ENCODE results near the gene ZNF235. TPM values are rescaled to one million over a fixed set of nuclear protein-coding genes. Genes with fewer than 3 reads are reported as not detected.

ZNF235 gene
- total RNA-seq, 1 donor from 2014 or later: 9.5 TPM

- Mint-ChIP-seq H3K9me3 (peaks cover 39% of the 10 kb centered on the region), H3K27me3 (ENCODE audit: low read depth) (no peaks in the 10 kb centered on the region), H3K36me3 (ENCODE audit: low read depth) (peaks cover 62% of the 10 kb centered on the region), H3K4me3 (no peak overlapping the region), H3K27ac (ENCODE audit: unreplicated experiment) (no peak overlapping the region), H3K4me1 (no peaks in the 10 kb centered on the region)
- TF ChIP-seq CTCF (conservative IDR thresholded peaks at IDR 0.05): no peak
- no peak for DNase-seq (ENCODE audit: low read depth, low spot score)
Observed at GRCh38 chr19:44278181-44278690, 26.6 kb downstream of the ZNF235 start.

- Mint-ChIP-seq H3K9me3 (peaks cover 40% of the 10 kb centered on the region), H3K27ac (ENCODE audit: unreplicated experiment) (no peak overlapping the region), H3K27me3 (ENCODE audit: low read depth) (no peaks in the 10 kb centered on the region), H3K4me3 (no peak overlapping the region), H3K4me1 (no peaks in the 10 kb centered on the region), H3K36me3 (ENCODE audit: low read depth) (peaks cover 62% of the 10 kb centered on the region)
- DNase-seq (ENCODE audit: low read depth, low spot score): no peak
- no peak for TF ChIP-seq CTCF (conservative IDR thresholded peaks at IDR 0.05)
Observed at GRCh38 chr19:44277331-44277730, 27.5 kb downstream of the ZNF235 start.

DNA sequence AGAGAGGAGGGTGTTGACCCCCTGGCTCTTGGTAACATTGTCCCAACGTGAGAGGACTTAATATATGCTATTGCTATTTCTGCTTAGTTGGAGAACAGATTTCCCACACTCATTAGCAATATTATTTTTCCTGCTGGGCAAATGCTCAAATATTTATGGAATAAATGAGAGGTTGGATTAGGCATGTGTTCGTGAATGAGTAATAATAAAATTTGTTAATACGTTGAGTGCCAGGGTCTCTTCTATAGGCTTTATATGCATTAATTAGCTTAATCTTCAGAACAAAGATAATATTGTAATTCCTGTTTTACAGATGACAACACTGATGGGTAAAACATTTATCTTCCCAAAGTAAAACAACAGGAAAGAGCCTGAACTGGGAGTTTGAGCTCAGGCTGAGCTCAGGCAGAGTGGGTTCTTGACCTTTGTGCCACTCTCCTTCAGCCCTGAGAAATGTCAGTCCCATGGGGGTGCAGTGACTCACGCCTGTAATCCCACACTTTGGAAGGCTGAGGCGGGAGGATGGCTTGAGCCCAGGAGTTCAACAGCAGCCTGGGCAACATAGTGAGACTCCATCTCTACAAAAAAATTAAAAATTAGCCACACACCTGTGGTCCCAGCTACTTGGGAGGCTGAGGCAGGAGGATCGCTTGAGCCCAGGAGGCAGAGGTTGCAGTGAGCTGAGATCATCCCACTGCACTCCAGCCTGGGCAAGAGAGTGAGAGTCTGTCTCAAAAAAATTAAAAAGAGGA is 44.0 kb downstream of the ZNF235 start:
- Mint-ChIP-seq H3K27me3 (ENCODE audit: low read depth) (no peaks in the 10 kb centered on the region), H3K27ac (ENCODE audit: unreplicated experiment) (no peak overlapping the region), H3K4me3 (peak overlapping the region; percentile 81), H3K4me1 (peaks cover 12% of the 10 kb centered on the region), H3K9me3 (peaks cover 11% of the 10 kb centered on the region), H3K36me3 (ENCODE audit: low read depth) (peaks cover 21% of the 10 kb centered on the region)
- no peak for TF ChIP-seq CTCF (conservative IDR thresholded peaks at IDR 0.05)
- no peak for DNase-seq (ENCODE audit: low read depth, low spot score)

DNA sequence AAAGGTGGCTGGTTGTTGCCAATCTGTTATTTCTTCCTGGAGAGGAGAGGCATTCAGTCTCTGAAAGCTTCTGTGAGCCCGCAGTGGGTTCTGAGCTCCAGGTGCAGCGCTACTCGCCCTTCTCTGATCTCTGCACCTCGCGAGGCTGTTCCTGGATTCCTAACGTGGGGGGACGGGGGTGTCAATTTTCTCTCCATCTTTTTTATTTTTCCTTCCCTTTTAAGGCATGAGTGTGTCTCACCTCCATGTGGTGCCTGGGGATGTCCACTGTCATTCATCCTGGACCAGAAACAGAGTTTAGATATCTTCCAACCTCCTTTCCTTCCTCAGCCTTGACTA is 44.5 kb downstream of the ZNF235 start:
- H3K4me3 Mint-ChIP-seq: peak overlapping the region; percentile 81
- H3K9me3 Mint-ChIP-seq: peaks cover 15% of the 10 kb centered on the region
- H3K36me3 Mint-ChIP-seq (ENCODE audit: low read depth): peaks cover 22% of the 10 kb centered on the region
- no peak for TF ChIP-seq CTCF (conservative IDR thresholded peaks at IDR 0.05)
- peaks cover 12% of the 10 kb centered on the region for H3K4me1 Mint-ChIP-seq
- H3K27ac Mint-ChIP-seq (ENCODE audit: unreplicated experiment): peak overlapping the region; percentile 36
- no peak for DNase-seq (ENCODE audit: low read depth, low spot score)
- no peaks in the 10 kb centered on the region for H3K27me3 Mint-ChIP-seq (ENCODE audit: low read depth)

- Mint-ChIP-seq H3K27ac (ENCODE audit: unreplicated experiment) (no peak overlapping the region), H3K36me3 (ENCODE audit: low read depth) (peaks cover 34% of the 10 kb centered on the region), H3K9me3 (peaks cover 24% of the 10 kb centered on the region), H3K4me1 (peaks cover 12% of the 10 kb centered on the region), H3K27me3 (ENCODE audit: low read depth) (no peaks in the 10 kb centered on the region), H3K4me3 (peak overlapping the region; percentile 81)
- TF ChIP-seq CTCF (conservative IDR thresholded peaks at IDR 0.05): no peak
- DNase-seq (ENCODE audit: low read depth, low spot score): no peak
Observed at GRCh38 chr19:44258835-44259413, 45.9 kb downstream of the ZNF235 start.

Measured in neural crest cell (in vitro differentiated cells).